ENCODE measurements around the gene MEF2B.

The MEF2B gene

DNA sequence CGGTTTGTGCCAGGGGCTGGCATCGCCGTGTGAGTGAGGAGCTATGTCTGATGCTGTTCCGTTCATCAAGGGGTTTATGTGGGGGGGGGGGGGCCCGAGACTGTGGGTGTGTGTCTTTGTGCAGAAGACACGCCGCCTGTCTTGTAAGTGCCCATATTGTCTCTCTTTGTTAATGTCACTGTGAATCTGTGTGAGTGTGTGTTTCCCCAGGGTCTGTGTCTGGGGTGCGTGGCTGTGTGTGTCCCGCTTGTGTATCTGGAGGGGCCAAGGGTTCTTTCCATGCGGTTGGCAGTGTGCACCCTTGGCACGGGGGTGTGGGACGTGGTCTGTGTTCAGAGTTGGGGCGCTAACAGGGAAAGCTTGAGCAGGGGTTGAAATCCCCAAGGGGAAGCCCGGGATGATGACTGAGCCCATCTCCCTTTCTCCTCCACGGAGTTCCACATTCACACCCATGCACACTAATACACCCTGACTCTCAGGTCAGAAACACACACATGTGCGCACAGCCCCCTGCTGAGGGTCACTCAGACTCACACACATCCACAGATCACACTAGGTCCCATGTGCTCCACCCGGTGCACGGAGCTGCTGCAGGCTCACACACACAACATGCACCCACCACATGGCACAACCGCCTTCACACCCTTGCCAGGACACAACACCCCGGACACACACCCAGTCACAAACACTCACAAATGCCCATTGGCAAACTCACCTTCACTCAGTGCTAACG, 43.5 kb upstream of the MEF2B start:
- H3K27me3 ChIP-seq (replicated peaks; ENCODE audit: insufficient read depth, low read length), result peaks cover 74% of the 10 kb centered on the region
- no peaks in the 10 kb centered on the region for H3K79me2 ChIP-seq (ENCODE audit: low read length)
- H3K9me2 ChIP-seq (replicated peaks; ENCODE audit: insufficient read depth, low read length), result no peaks in the 10 kb centered on the region
- H3K9me3 ChIP-seq (replicated peaks; ENCODE audit: insufficient read depth, low read length), result no peaks in the 10 kb centered on the region
- H2AFZ ChIP-seq (ENCODE audit: low read length), result no peak overlapping the region
- no peaks in the 10 kb centered on the region for H3F3A ChIP-seq (ENCODE audit: insufficient read depth, low read length)
- H3K4me2 ChIP-seq (ENCODE audit: low read depth, low read length), result no peak overlapping the region
- no peak overlapping the region for H3K9ac ChIP-seq (ENCODE audit: low read length)
- H3K27ac ChIP-seq (ENCODE audit: low read length), result no peak overlapping the region
- no peak for DNase-seq
- no peaks in the 10 kb centered on the region for H3K4me1 ChIP-seq (ENCODE audit: low read length)
- H3K4me3 ChIP-seq (ENCODE audit: low read length), result no peak overlapping the region
- H4K20me1 ChIP-seq (ENCODE audit: insufficient read depth, low read length), result no peaks in the 10 kb centered on the region
- TF ChIP-seq EZH2phosphoT487 (IDR thresholded peaks at IDR 0.05; ENCODE audit: low read length), result no peak
- no peak for TF ChIP-seq EZH2 (optimal IDR thresholded peaks at IDR 0.05; ENCODE audit: low read depth, low read length)
- TF ChIP-seq, protein P1, sequence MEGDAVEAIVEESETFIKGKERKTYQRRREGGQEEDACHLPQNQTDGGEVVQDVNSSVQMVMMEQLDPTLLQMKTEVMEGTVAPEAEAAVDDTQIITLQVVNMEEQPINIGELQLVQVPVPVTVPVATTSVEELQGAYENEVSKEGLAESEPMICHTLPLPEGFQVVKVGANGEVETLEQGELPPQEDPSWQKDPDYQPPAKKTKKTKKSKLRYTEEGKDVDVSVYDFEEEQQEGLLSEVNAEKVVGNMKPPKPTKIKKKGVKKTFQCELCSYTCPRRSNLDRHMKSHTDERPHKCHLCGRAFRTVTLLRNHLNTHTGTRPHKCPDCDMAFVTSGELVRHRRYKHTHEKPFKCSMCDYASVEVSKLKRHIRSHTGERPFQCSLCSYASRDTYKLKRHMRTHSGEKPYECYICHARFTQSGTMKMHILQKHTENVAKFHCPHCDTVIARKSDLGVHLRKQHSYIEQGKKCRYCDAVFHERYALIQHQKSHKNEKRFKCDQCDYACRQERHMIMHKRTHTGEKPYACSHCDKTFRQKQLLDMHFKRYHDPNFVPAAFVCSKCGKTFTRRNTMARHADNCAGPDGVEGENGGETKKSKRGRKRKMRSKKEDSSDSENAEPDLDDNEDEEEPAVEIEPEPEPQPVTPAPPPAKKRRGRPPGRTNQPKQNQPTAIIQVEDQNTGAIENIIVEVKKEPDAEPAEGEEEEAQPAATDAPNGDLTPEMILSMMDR (IDR thresholded peaks at IDR 0.05; ENCODE audit: low read length), result no peak
- H3K36me3 ChIP-seq (replicated peaks; ENCODE audit: insufficient read depth, low read length), result no peaks in the 10 kb centered on the region

DNA sequence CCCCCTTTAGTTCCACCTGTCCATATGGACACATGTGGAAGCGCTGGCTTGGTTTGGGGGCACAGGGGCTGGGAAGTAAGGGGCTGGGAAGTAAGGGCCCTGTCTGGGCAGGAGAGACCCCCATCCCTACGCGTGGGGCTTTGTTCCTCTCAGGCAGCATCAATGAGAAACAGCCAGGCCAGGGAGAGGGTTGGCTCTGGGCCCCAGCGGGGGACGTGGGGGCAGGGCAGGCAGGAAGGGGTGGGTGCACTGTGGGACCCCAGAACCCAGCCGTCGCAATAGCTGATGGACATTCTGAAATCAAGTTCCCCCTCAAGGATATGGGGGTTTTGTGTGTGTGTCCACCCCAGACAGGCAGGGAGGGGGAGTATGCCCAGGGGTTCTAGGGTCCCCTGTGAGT, 42.9 kb upstream of the MEF2B start:
- H3K27me3 ChIP-seq (replicated peaks; ENCODE audit: insufficient read depth, low read length), result peaks cover 72% of the 10 kb centered on the region
- H3K27ac ChIP-seq (ENCODE audit: low read length), result no peak overlapping the region
- no peaks in the 10 kb centered on the region for H3K9me2 ChIP-seq (replicated peaks; ENCODE audit: insufficient read depth, low read length)
- TF ChIP-seq EZH2 (optimal IDR thresholded peaks at IDR 0.05; ENCODE audit: low read depth, low read length), result no peak
- TF ChIP-seq, protein P1 (IDR thresholded peaks at IDR 0.05; ENCODE audit: low read length), result no peak
- TF ChIP-seq EZH2phosphoT487 (IDR thresholded peaks at IDR 0.05; ENCODE audit: low read length), result no peak
- no peaks in the 10 kb centered on the region for H3K79me2 ChIP-seq (ENCODE audit: low read length)
- no peaks in the 10 kb centered on the region for H3K4me1 ChIP-seq (ENCODE audit: low read length)
- H3F3A ChIP-seq (ENCODE audit: insufficient read depth, low read length), result no peaks in the 10 kb centered on the region
- H3K4me2 ChIP-seq (ENCODE audit: low read depth, low read length), result no peak overlapping the region
- no peak overlapping the region for H3K9ac ChIP-seq (ENCODE audit: low read length)
- no peaks in the 10 kb centered on the region for H3K36me3 ChIP-seq (replicated peaks; ENCODE audit: insufficient read depth, low read length)
- no peaks in the 10 kb centered on the region for H3K9me3 ChIP-seq (replicated peaks; ENCODE audit: insufficient read depth, low read length)
- H2AFZ ChIP-seq (ENCODE audit: low read length), result no peak overlapping the region
- H3K4me3 ChIP-seq (ENCODE audit: low read length), result no peak overlapping the region
- H4K20me1 ChIP-seq (ENCODE audit: insufficient read depth, low read length), result no peaks in the 10 kb centered on the region
- no peak for DNase-seq

DNA sequence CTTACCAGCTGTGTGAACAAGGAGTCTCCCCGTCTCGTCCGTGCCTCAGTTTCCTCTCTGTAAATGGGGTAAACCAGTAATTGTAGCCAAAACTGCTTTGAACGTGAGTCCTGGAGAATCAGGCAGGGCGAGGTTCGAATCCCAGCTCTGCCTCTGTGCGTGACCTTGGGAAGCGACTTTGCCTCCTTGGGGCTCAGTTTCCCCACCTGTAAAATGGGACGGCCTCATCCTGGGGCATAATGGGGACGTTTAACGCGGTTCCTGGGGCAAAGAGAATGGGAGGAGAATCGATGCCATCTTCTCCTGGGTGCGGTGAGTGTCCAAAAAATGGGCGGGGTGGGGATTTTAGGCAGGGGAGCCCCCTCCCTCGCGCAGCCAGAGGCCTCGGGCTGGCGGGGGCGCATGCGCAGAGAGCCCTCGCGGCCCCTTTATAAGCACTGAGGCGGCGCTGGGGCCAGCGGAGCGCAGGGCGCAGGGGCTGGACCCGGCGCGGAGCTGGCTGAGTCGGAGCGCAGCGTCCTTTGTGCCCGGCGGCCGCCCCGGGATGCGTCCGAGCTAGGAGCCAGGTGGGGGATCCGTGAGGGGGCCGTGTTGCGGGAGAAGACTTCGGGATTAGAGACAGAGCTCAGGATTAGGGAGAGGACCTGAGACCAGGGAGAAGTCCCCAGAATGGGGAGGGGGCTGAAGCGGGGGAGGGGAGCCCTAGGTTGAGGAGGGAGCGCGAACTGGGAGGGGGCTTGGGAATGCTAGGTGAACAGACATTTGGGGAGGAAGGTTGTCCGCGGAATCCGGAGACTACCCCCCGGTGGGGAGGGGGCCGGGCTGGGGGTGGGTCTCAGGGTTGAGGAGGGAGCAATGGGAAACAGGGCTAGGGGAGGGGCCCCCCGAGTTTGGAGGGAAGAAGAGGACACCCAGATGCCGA, 41.7 kb upstream of the MEF2B start, which contains the start of gene NCAN:
Gene NCAN, plus strand, starts transcription at position 460 of the 922 bp plus-strand sequence. CDS start 4,996 bp downstream, outside the sequence.
- H3K4me3 ChIP-seq (ENCODE audit: low read length), result no peak within 1 kb of the TSS
- DNase-seq, result no peak
- H3K4me2 ChIP-seq (ENCODE audit: low read depth, low read length), result no peak within 1 kb of the TSS

More for the DNA sequence above, 41.7 kb upstream of the MEF2B start, which contains the start of gene NCAN:
- H3K9ac ChIP-seq (ENCODE audit: low read length), result no peak within 1 kb of the TSS
- H3K27ac ChIP-seq (ENCODE audit: low read length), result no peak within 1 kb of the TSS
- no peaks in the 10 kb centered on the region for H3K36me3 ChIP-seq (replicated peaks; ENCODE audit: insufficient read depth, low read length)
- H3K9me3 ChIP-seq (replicated peaks; ENCODE audit: insufficient read depth, low read length), result no peaks in the 10 kb centered on the region
- H3K9me2 ChIP-seq (replicated peaks; ENCODE audit: insufficient read depth, low read length), result no peaks in the 10 kb centered on the region
- H3F3A ChIP-seq (ENCODE audit: insufficient read depth, low read length), result no peaks in the 10 kb centered on the region
- peaks cover 66% of the 10 kb centered on the region for H3K27me3 ChIP-seq (replicated peaks; ENCODE audit: insufficient read depth, low read length)
- no peak for TF ChIP-seq EZH2 (optimal IDR thresholded peaks at IDR 0.05; ENCODE audit: low read depth, low read length)
- TF ChIP-seq, protein P1 (IDR thresholded peaks at IDR 0.05; ENCODE audit: low read length), result no peak
- no peak for TF ChIP-seq EZH2phosphoT487 (IDR thresholded peaks at IDR 0.05; ENCODE audit: low read length)
- H4K20me1 ChIP-seq (ENCODE audit: insufficient read depth, low read length), result no peaks in the 10 kb centered on the region
- H2AFZ ChIP-seq (ENCODE audit: low read length), result no peak within 1 kb of the TSS
- H3K79me2 ChIP-seq (ENCODE audit: low read length), result no peaks in the 10 kb centered on the region
- H3K4me1 ChIP-seq (ENCODE audit: low read length), result no peaks in the 10 kb centered on the region

Measured in MM.1S (cell line).